IPS-NIHi7 (cell line): ENCODE measurements around the gene ARSB.

Experiments used
- DNase-seq: peaks from one replicate; pipeline ENCODE4 v3.0.0; 2012; ENCODE audit warnings: mixed read lengths; ENCODE audit errors: extremely low spot score

The ARSB gene

GRCh38 chr5:78838753-78839152, 146.4 kb downstream of the ARSB start:
- no peak for DNase-seq

- no peak for DNase-seq
These were observed 147.3 kb downstream of the ARSB start for GRCh38 chr5:78837836-78838235.

GRCh38 chr5:78835176-78835575, 149.9 kb downstream of the ARSB start:
- DNase-seq, result no peak

- no peak for DNase-seq
These were observed 151.8 kb downstream of the ARSB start for GRCh38 chr5:78833284-78833683.

GRCh38 chr5:78830528-78831046, 154.5 kb downstream of the ARSB start:
- DNase-seq, result no peak

- no peak for DNase-seq
These were observed 155.1 kb downstream of the ARSB start for GRCh38 chr5:78829811-78830527.

GRCh38 chr5:78827725-78828124, 157.4 kb downstream of the ARSB start:
- no peak for DNase-seq

GRCh38 chr5:78824831-78825281, 160.3 kb downstream of the ARSB start:
- no peak for DNase-seq

GRCh38 chr5:78823196-78823595, 161.9 kb downstream of the ARSB start:
- DNase-seq, result no peak

- no peak for DNase-seq
These were observed 163.5 kb downstream of the ARSB start for GRCh38 chr5:78821536-78822021.

- no peak for DNase-seq
These were observed 165.4 kb downstream of the ARSB start for GRCh38 chr5:78819707-78820106.

- no peak for DNase-seq
These were observed 165.9 kb downstream of the ARSB start for GRCh38 chr5:78819166-78819565.

- no peak for DNase-seq
These were observed 168.9 kb downstream of the ARSB start for GRCh38 chr5:78816143-78816765.

- DNase-seq, result no peak
These were observed 171.1 kb downstream of the ARSB start for GRCh38 chr5:78813906-78814530.

- no peak for DNase-seq
These were observed 171.8 kb downstream of the ARSB start for GRCh38 chr5:78813286-78813685.

GRCh38 chr5:78811866-78812265, 173.2 kb downstream of the ARSB start:
- no peak for DNase-seq

GRCh38 chr5:78811121-78811817, 173.8 kb downstream of the ARSB start:
- DNase-seq, result no peak

GRCh38 chr5:78810098-78810920, 174.8 kb downstream of the ARSB start:
- no peak for DNase-seq

GRCh38 chr5:78809444-78809843, 175.7 kb downstream of the ARSB start:
- no peak for DNase-seq

- no peak for DNase-seq
These were observed 176.3 kb downstream of the ARSB start for GRCh38 chr5:78808818-78809217.

GRCh38 chr5:78808380-78808779, 176.7 kb downstream of the ARSB start:
- no peak for DNase-seq
